Stomach (tissue), 4 donors: ENCODE data around the gene NMNAT2.

Experiments
- CTCF ChIP-seq, 7 experiments: fragments of 450-650 bp in 4 of 7; fragments of 200-600 bp in 3 of 7; sonication (generic) in 3 of 7; IDR thresholded peaks; one replicate each; pipeline ENCODE4 v1.5.1; 2016 to 2019; ENCODE audit warnings: antibody characterized with exemption in 7 of 7, control low read depth in 2 of 7, mild to moderate bottlenecking in 1 of 7
- EP300 ChIP-seq: sonication (generic); formaldehyde crosslinking; IDR thresholded peaks from one replicate; pipeline ENCODE4 v1.6.1; 2017; ENCODE audit warnings: antibody characterized with exemption
- POLR2A ChIP-seq, 4 donors: fragments of 450-650 bp; IDR thresholded peaks; one replicate each; pipeline ENCODE4 v1.6.1; 2016; ENCODE audit warnings: antibody characterized with exemption in 4 of 4, control low read depth in 2 of 4, mild to moderate bottlenecking in 1 of 4, moderate library complexity in 1 of 4
- POLR2AphosphoS5 ChIP-seq, 3 donors: sonication (generic); formaldehyde crosslinking; IDR thresholded peaks; one replicate each; pipeline ENCODE4 v1.6.1; 2016; ENCODE audit warnings: antibody characterized with exemption in 3 of 3

GRCh38 chr1:183423541-183423940 lies 5.4 kb upstream of the NMNAT2 start:
- no peak for TF ChIP-seq CTCF (IDR thresholded peaks at IDR 0.05)
- no peak for TF ChIP-seq POLR2A (IDR thresholded peaks at IDR 0.05)
- no peak for TF ChIP-seq POLR2AphosphoS5 (IDR thresholded peaks at IDR 0.05)
- no peak for TF ChIP-seq EP300
